Measurements from ENCODE around the gene ATP8A1. TPM values are rescaled to one million over a fixed set of nuclear protein-coding genes. Genes with fewer than 3 reads are reported as not detected.
"Not testable (repeated sequence)": the region's sequence is repeated elsewhere in the genome, so short reads cannot be mapped to it uniquely, and the experiment has no call there.

Gene ATP8A1
- total RNA-seq, 2 donors from 2014 or later, result 12.5 to 25.8 TPM

- Histone ChIP-seq H3K36me3 (no peaks in the 10 kb centered on the region), H3K27ac (no peak overlapping the region), H3K27me3 (no peaks in the 10 kb centered on the region), H3K9me3 (no peaks in the 10 kb centered on the region), H3K4me1 (no peaks in the 10 kb centered on the region), H3K4me3 (no peak overlapping the region)
- TF ChIP-seq CTCF (IDR thresholded peaks at IDR 0.05), result no peak
- no peak for DNase-seq (ENCODE audit: low spot score)
These were observed 178.0 kb downstream of the ATP8A1 start for GRCh38 chr4:42478946-42479345.

- DNase-seq (ENCODE audit: low spot score), result no peak
- no peak overlapping the region for H3K27ac ChIP-seq
- H3K27me3 ChIP-seq, result no peaks in the 10 kb centered on the region
- no peaks in the 10 kb centered on the region for H3K36me3 ChIP-seq
- no peak overlapping the region for H3K4me3 ChIP-seq
- no peak for TF ChIP-seq CTCF (IDR thresholded peaks at IDR 0.05)
- H3K9me3 ChIP-seq, result no peaks in the 10 kb centered on the region
- no peaks in the 10 kb centered on the region for H3K4me1 ChIP-seq
These were observed 178.4 kb downstream of the ATP8A1 start for GRCh38 chr4:42478509-42478908.

GRCh38 chr4:42474406-42474805 lies 182.5 kb downstream of the ATP8A1 start:
- Histone ChIP-seq H3K9me3 (no peaks in the 10 kb centered on the region), H3K27me3 (no peaks in the 10 kb centered on the region), H3K4me1 (no peaks in the 10 kb centered on the region), H3K4me3 (no peak overlapping the region), H3K27ac (no peak overlapping the region), H3K36me3 (no peaks in the 10 kb centered on the region)
- TF ChIP-seq CTCF (IDR thresholded peaks at IDR 0.05), result no peak
- no peak for DNase-seq (ENCODE audit: low spot score)

GRCh38 chr4:42473071-42473684 lies 183.7 kb downstream of the ATP8A1 start:
- Histone ChIP-seq H3K9me3 (no peaks in the 10 kb centered on the region), H3K4me1 (no peaks in the 10 kb centered on the region), H3K27ac (no peak overlapping the region), H3K4me3 (no peak overlapping the region), H3K36me3 (no peaks in the 10 kb centered on the region), H3K27me3 (no peaks in the 10 kb centered on the region)
- no peak for TF ChIP-seq CTCF (IDR thresholded peaks at IDR 0.05)
- DNase-seq (ENCODE audit: low spot score), result no peak

- H3K27ac ChIP-seq, result no peak overlapping the region
- H3K36me3 ChIP-seq, result no peaks in the 10 kb centered on the region
- H3K4me1 ChIP-seq, result no peaks in the 10 kb centered on the region
- H3K4me3 ChIP-seq, result no peak overlapping the region
- H3K27me3 ChIP-seq, result no peaks in the 10 kb centered on the region
- TF ChIP-seq CTCF (IDR thresholded peaks at IDR 0.05), result no peak
- H3K9me3 ChIP-seq, result no peaks in the 10 kb centered on the region
- no peak for DNase-seq (ENCODE audit: low spot score)
These were observed 185.0 kb downstream of the ATP8A1 start for GRCh38 chr4:42471896-42472295.

- Histone ChIP-seq H3K27me3 (no peaks in the 10 kb centered on the region), H3K27ac (no peak overlapping the region), H3K4me3 (no peak overlapping the region), H3K9me3 (no peaks in the 10 kb centered on the region), H3K4me1 (no peaks in the 10 kb centered on the region), H3K36me3 (no peaks in the 10 kb centered on the region)
- TF ChIP-seq CTCF (IDR thresholded peaks at IDR 0.05), result no peak
- DNase-seq (ENCODE audit: low spot score), result no peak
These were observed 186.9 kb downstream of the ATP8A1 start for GRCh38 chr4:42470023-42470422.

- H3K4me3 ChIP-seq; DNase-seq (ENCODE audit: low spot score); H3K4me1 ChIP-seq; H3K27me3 ChIP-seq; H3K9me3 ChIP-seq; H3K27ac ChIP-seq; H3K36me3 ChIP-seq: not testable (repeated sequence)
These were observed 189.1 kb downstream of the ATP8A1 start for GRCh38 chr4:42467777-42468176.

Measured in right atrium auricular region (tissue), 2 donors.